HG02623 (cell line): ENCODE measurements around the gene SART1.

Experiments
- ATAC-seq: cut with Tn5 transposase; IDR thresholded peaks from one replicate; pipeline ENCODE4 v1.9.1; 2021; ENCODE audit warnings: moderate library complexity; ENCODE audit not compliant: unreplicated experiment

Gene SART1

DNA sequence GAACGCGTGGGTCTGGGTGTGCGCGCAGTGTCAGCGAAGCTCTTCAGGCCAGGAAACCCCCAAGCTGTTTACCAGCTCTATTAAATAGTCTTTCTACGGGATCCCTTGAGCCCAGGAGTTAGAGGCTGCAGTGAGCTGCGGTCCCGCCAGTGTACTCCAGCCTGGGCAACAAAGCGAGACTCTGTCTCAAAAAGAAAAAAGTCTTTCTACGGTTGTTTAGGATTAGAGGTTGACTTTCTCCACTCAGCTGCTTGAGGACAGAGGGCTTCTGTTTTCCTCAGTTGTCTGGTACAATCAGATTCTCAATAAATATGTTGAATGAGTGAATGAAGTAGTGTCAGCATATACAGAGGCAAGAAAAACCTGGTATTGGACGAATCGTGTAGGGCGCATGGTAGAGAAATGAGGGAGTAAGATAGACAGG is 619 bp downstream of the SART1 start:
- no peak for ATAC-seq

GRCh38 chr11:65964906-65965305 is 3.4 kb downstream of the SART1 start:
- no peak for ATAC-seq

DNA sequence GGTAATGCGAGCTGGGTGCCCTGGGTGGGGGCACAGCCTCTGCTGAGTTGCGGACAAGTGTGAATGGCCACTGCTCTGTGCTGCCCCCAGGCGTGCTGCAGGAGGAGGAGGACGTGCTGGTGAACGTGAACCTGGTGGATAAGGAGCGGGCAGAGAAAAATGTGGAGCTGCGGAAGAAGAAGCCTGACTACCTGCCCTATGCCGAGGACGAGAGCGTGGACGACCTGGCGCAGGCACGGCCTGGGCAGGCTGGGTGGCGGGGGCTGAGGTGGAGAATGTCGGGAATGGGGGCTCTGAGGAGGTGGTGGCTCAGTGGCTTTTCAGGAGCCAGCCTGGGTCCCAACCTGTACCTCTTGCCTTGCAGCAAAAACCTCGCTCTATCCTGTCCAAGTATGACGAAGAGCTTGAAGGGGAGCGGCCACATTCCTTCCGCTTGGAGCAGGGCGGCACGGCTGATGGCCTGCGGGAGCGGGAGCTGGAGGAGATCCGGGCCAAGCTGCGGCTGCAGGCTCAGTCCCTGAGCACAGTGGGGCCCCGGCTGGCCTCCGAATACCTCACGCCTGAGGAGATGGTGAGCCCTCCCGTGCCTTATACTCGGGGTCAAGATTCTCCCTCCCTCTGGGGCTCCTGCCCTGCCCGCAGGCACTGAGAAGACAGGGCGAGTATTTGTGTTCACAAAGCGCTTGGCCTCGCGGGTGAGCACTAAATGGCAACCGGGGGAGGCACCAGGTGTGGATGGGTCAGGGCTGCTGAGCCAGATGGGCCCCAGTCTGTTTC is 4.6 kb downstream of the SART1 start:
- no peak for ATAC-seq

DNA sequence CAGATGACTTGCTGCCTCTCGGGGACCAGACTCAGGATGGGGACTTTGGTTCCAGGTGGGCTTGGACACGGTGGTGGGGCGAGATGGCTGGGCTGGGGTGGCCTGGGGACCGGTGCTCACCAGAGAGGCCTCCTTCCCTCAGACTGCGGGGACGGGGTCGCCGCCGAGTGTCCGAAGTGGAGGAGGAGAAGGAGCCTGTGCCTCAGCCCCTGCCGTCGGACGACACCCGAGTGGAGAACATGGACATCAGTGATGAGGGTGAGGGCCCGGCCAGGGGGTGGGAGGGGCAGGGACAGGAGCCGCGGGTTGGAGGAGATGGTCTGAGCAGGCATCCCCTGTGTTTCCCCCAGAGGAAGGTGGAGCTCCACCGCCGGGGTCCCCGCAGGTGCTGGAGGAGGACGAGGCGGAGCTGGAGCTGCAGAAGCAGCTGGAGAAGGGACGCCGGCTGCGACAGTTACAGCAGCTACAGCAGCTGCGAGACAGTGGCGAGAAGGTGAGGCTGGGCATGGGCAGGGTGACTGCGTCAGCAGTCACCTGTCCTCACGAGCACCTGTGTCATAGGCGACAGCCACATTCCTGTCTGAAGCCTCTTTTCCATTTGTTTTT is 5.9 kb downstream of the SART1 start:
- no peak for ATAC-seq

DNA sequence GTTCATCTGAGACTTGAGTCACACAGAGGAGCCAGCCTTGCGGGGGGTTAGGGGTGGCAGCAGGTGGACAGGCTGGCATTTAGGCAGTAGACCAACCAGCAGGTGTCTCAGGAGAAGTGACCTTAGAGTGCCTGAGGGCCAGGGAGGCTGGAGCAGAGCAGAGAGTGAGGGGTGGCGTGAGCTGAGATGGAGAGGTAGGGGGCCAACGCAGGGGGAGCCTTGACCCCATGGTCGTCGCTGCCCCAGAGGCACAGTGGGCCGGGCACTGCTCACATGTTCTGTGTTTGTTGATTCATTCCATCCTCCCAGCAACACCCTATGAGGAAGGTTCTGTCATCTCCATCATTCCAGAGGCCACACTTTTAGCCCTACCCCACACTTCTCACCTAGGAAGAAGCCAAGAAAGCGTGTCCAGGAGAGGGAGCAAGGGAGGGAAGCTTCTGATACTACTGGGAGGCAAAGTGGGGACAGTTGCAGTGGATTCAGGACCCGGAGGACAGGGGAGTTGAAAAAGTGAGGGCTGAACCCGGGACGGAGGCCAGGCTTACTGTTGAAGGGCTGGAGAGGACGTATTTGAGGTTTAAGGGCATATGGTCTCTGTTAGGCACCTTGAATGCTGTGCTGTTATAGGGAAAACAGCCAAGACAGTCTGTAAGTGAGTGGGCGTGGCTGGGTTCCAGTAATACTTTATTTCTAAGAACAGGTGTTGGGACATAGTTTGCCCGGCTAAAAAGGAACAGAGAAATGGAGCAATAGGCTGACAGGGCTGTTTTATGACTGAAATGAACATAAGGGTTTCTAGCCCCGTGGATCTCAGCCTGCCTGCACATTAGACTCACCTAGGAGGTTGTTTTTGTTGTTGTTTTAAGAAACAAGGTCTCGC is 7.3 kb downstream of the SART1 start:
- ATAC-seq, result no peak

DNA sequence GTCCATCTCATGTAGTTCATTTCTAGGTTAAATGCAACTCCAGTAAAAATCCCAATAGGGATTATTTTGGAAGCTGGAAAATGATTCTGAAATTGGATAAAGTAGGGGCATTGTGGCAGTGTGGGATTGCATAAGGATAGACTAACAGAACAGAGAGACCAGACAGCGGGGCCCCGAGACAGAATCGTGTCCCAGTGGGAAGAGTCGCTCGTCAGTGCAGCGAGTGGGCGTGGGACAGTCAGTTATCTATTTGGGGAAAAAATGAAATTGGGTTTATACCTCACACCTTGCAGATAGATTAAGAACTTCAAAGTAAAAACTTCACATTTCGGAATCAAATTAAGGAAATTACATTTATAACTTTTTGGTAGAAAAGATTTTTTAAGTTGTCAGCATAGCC is 10.6 kb downstream of the SART1 start:
- ATAC-seq, result no peak

DNA sequence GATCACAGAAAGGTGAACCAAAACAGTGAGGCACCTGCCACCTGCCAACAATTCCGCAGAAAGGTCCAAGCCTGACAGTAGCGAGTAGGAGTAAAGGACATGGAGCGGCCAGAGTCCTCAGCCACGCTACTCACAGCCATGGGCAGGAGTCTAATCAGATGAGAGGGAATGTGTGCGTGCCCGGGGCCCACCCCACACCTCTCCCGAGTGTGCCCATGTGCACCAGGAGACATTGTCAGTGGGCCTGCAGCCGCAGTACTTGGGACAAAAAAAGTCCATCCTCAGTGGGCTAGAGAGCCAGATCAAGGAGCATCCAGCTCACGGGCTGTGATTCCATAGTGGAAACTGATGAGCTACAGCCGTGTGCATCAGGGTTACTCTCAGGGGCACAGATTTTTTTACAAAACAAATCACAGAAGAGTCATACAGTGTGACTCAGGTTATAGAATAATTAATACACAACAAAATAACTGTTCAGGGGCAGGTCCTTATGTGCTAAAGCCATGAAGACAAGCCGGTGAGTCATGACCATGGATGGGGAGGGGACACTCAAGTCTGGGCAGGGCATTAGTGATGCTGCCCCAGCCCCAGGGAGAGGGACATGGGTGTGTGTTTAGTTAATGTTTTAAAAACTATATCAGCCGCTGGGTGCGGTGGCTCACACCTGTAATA is 12.0 kb downstream of the SART1 start:
- ATAC-seq, result no peak

DNA sequence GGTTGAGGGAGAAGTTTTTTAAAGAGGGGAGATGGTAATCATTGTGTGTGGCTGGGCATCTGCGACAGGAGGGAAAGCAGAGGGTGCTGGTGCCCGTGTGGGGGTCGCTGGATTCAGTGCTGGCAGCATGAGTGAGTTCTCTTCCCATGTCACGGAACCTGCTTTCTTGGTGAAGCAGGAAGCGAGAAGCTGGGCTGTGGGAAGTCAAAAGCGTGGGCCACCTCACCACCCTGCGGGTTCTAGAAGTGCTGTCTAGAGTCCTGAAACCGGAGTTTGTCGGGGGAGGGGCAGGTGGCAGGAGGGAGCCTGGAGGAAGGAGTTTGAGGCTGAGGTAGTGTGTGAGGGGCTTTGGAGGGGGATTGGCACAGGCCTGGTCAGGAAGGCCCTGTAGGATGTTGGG is 14.2 kb downstream of the SART1 start:
- no peak for ATAC-seq

DNA sequence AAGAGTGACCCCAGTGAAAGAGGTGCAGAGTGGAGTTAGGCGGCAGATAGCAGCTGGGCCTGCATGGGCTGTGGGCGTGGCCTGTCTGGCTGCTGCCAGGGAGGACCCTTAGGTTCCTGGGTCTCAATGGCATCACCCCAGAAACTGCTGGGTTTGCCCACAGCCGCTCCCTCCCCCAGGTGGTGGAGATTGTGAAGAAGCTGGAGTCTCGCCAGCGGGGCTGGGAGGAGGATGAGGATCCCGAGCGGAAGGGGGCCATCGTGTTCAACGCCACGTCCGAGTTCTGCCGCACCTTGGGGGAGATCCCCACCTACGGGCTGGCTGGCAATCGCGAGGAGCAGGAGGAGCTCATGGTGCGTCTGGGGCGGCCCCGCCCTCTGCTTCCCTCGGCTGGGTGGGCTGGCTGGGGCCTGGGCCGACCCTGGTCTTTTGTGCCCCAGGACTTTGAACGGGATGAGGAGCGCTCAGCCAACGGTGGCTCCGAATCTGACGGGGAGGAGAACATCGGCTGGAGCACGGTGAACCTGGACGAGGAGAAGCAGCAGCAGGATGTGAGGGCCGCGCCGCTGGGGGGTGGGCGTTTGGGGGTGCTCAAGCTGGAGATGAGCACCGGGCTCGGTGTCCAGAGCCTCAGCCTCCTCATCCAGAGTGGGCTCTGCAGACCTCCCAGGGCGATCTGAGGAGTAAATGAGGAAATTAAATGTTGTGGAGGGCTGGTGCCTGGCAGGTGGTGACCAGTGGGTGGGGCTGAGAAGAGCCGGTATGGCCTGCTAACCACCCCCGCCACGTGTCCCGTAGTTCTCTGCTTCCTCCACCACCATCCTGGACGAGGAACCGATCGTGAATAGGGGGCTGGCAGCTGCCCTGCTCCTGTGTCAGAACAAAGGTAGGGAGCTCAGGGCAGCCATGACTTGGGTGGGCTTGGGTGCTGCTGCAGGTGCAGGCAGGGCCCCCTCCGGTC is 15.0 kb downstream of the SART1 start:
- no peak for ATAC-seq

DNA sequence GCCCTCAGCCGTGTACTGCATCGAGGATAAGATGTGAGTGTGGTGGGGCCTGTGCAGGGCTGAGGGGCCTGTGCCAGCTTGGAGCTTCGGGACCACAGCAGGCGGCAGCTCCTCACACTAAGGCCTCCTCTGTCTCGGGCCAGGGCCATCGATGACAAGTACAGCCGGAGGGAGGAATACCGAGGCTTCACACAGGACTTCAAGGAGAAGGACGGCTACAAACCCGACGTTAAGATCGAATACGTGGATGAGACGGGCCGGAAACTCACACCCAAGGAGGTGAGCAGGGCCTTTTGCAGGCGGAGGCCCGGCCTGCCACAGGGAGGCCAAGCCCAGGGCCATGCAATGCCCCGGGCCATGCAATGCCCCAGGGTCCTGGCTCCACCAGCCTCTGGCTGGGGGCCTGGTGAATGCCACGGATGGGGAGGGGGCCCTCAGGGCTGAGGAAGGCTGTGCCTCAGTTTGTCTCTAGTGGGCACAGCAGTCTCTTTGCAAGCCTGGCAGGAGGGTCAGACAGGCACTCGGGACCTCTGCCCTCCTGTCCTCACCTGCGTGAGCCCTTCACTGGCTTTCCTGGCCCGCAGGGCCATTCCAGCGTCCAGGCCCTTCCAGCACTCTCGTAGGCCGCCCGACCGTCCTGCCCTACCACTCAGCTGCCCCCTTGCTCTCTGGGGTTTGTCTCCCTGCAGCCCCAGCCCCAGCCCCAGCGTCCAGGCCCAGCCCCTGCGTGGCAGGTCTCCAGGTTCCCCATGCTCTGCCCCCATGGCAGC is 16.3 kb downstream of the SART1 start:
- ATAC-seq, result no peak

- no peak for ATAC-seq
Measured at GRCh38 chr11:65978391-65979238, 17.1 kb downstream of the SART1 start.

GRCh38 chr11:65979261-65979759 is 17.8 kb downstream of the SART1 start:
- no peak for ATAC-seq

- no peak for ATAC-seq
Measured at GRCh38 chr11:65981101-65981740, 19.7 kb downstream of the SART1 start.

- no peak for ATAC-seq
Measured at GRCh38 chr11:65981972-65982823, 20.7 kb downstream of the SART1 start.

DNA sequence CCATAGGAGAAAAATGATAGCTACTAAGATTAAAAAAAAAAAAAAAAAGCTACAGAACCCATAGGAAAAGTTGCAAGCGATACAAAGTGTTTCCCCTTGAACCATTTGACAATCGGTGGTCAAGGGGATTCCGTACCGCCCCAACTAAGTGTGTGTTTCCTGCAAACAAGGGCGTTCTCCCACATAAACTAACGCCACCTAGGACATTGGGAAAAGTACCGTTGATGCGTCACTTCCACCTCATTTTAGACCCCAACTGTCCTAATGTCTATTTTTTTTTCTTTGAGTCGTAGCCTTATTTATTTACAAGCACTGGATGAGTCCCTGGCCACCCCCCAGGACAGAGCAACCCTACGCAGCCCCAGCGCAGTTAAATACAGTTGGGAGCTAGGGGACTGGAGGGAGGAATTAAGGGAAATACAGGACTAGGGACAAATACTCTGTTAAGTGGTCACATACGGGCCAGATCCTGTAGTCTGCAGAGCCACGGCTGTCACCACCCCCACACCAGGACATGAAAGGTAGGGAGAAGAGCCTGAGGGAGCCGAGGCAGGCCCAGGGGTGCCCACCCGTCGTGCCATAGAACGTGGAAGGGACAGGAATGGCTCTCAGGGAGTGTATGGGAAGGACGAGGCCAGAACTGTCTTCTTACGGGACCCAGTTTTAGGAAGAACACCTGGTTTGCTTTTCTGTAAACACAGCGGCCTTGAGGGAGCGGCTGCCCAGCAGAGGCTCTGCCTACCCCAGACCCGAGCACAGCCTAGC is 21.5 kb downstream of the SART1 start:
- no peak for ATAC-seq

GRCh38 chr11:65983589-65983987 is 22.1 kb downstream of the SART1 start:
- no peak for ATAC-seq
